Astrocyte (in vitro differentiated cells and primary cell): ENCODE data around the gene FADS2.

ENCODE experiments used
- EZH2 ChIP-seq: IDR thresholded peaks from 2 replicates; pipeline ENCODE4 v1.6.1; 2012; ENCODE audit warnings: mild to moderate bottlenecking, low read length, inconsistent platforms; ENCODE audit not compliant: insufficient read depth
- TF ChIP-seq, protein P1 (sequence below): IDR thresholded peaks from 2 replicates; pipeline ENCODE4 v1.5.1; 2011; ENCODE audit warnings: low read depth, mild to moderate bottlenecking, inconsistent platforms, low read length, moderate library complexity; ENCODE audit not compliant: insufficient read depth

DNA sequence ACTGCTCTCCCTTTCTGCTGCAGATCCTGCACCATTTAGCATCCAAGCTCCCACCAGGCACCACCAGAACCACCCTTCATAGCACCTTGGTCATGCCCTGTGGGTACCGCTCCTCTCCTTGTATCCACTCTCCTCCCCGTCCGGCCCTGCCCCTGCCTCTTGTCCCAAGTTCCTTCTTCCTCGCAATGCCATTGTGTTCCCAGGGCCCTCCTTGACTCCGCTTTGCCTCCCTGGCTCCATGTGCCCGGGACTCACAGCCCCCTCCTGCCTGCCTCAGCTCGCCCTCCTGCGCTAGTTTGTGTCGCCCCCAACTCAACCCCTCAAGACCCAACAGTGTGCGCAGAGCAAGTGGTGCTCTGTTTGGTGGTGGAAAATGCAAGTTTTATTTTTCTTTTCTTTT, 10.8 kb downstream of the FADS2 start:
- TF ChIP-seq, protein P1, sequence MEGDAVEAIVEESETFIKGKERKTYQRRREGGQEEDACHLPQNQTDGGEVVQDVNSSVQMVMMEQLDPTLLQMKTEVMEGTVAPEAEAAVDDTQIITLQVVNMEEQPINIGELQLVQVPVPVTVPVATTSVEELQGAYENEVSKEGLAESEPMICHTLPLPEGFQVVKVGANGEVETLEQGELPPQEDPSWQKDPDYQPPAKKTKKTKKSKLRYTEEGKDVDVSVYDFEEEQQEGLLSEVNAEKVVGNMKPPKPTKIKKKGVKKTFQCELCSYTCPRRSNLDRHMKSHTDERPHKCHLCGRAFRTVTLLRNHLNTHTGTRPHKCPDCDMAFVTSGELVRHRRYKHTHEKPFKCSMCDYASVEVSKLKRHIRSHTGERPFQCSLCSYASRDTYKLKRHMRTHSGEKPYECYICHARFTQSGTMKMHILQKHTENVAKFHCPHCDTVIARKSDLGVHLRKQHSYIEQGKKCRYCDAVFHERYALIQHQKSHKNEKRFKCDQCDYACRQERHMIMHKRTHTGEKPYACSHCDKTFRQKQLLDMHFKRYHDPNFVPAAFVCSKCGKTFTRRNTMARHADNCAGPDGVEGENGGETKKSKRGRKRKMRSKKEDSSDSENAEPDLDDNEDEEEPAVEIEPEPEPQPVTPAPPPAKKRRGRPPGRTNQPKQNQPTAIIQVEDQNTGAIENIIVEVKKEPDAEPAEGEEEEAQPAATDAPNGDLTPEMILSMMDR, result no peak
- TF ChIP-seq EZH2, result no peak
